Measurements from ENCODE around the gene GATA5. TPM values are rescaled to one million over a fixed set of nuclear protein-coding genes. Genes with fewer than 3 reads are reported as not detected.

GATA5 gene
- total RNA-seq, 1 experiment from 2014 or later = 1.4 TPM

DNA sequence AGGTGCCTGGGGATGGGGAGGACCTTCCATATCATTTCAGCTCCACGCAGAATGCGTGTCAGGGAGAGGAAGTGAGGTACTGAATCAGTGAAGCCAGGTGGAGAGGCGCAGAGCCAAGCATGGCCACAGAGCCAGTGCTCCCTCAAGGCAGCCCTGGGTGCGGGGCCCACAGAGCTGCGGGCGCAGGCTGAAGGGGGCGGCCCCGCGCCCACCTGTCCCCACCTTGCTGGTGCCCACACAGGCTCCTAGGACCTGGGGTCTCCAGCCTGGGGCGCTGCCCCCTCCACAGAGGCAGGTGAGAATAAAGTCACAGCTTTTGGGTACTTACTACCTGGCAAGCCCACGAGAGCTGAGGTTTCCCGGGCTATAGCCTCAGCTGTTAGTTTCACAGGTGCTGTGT lies 40.0 kb upstream of the GATA5 start (continued):
- TF ChIP-seq, protein P1, sequence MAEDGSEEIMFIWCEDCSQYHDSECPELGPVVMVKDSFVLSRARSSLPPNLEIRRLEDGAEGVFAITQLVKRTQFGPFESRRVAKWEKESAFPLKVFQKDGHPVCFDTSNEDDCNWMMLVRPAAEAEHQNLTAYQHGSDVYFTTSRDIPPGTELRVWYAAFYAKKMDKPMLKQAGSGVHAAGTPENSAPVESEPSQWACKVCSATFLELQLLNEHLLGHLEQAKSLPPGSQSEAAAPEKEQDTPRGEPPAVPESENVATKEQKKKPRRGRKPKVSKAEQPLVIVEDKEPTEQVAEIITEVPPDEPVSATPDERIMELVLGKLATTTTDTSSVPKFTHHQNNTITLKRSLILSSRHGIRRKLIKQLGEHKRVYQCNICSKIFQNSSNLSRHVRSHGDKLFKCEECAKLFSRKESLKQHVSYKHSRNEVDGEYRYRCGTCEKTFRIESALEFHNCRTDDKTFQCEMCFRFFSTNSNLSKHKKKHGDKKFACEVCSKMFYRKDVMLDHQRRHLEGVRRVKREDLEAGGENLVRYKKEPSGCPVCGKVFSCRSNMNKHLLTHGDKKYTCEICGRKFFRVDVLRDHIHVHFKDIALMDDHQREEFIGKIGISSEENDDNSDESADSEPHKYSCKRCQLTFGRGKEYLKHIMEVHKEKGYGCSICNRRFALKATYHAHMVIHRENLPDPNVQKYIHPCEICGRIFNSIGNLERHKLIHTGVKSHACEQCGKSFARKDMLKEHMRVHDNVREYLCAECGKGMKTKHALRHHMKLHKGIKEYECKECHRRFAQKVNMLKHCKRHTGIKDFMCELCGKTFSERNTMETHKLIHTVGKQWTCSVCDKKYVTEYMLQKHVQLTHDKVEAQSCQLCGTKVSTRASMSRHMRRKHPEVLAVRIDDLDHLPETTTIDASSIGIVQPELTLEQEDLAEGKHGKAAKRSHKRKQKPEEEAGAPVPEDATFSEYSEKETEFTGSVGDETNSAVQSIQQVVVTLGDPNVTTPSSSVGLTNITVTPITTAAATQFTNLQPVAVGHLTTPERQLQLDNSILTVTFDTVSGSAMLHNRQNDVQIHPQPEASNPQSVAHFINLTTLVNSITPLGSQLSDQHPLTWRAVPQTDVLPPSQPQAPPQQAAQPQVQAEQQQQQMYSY (CRISPR knock-in tag; IDR thresholded peaks at IDR 0.05) = no peak
- no peak for TF ChIP-seq GRHL2 (CRISPR knock-in tag; IDR thresholded peaks at IDR 0.05; ENCODE audit: insufficient replicate concordance, severe bottlenecking)
- TF ChIP-seq, protein P2, sequence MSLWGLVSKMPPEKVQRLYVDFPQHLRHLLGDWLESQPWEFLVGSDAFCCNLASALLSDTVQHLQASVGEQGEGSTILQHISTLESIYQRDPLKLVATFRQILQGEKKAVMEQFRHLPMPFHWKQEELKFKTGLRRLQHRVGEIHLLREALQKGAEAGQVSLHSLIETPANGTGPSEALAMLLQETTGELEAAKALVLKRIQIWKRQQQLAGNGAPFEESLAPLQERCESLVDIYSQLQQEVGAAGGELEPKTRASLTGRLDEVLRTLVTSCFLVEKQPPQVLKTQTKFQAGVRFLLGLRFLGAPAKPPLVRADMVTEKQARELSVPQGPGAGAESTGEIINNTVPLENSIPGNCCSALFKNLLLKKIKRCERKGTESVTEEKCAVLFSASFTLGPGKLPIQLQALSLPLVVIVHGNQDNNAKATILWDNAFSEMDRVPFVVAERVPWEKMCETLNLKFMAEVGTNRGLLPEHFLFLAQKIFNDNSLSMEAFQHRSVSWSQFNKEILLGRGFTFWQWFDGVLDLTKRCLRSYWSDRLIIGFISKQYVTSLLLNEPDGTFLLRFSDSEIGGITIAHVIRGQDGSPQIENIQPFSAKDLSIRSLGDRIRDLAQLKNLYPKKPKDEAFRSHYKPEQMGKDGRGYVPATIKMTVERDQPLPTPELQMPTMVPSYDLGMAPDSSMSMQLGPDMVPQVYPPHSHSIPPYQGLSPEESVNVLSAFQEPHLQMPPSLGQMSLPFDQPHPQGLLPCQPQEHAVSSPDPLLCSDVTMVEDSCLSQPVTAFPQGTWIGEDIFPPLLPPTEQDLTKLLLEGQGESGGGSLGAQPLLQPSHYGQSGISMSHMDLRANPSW (CRISPR knock-in tag; conservative IDR thresholded peaks at IDR 0.05; ENCODE audit: low read depth) = no peak
- TF ChIP-seq, protein P3, sequence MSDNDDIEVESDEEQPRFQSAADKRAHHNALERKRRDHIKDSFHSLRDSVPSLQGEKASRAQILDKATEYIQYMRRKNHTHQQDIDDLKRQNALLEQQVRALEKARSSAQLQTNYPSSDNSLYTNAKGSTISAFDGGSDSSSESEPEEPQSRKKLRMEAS (CRISPR knock-in tag; IDR thresholded peaks at IDR 0.05) = no peak
- TF ChIP-seq IRF2 (CRISPR knock-in tag; IDR thresholded peaks at IDR 0.05; ENCODE audit: borderline replicate concordance, low read depth) = no peak
- no peak for TF ChIP-seq ZNF416 (CRISPR knock-in tag; IDR thresholded peaks at IDR 0.05)

- Mint-ChIP-seq H3K27ac (no peak overlapping the region), H3K4me3 (no peak overlapping the region), H3K4me1 (no peaks in the 10 kb centered on the region; the same call in 1 of the 2 replicates), H3K27me3 (ENCODE audit: low read depth) (no peaks in the 10 kb centered on the region), H3K9me3 (no peaks in the 10 kb centered on the region), H3K36me3 (no peaks in the 10 kb centered on the region)
- ChIA-PET POLR2A (no interaction called here), CTCF (interaction anchor here (0.7 to 5.0 kb wide), 9 partner anchors 10 to 108 kb away, joined by 3 to 22 read pairs (median 4); no protein-coding TSS in a partner anchor)
- no peak for ATAC-seq
- DNase-seq (ENCODE audit: low spot score) = no peak
- TF ChIP-seq ZNF512 (CRISPR knock-in tag; IDR thresholded peaks at IDR 0.05; ENCODE audit: borderline replicate concordance) (no peak), ATF6 (CRISPR knock-in tag; IDR thresholded peaks at IDR 0.05) (no peak), IRF1 (CRISPR knock-in tag; IDR thresholded peaks at IDR 0.05) (no peak), CREM (CRISPR knock-in tag; IDR thresholded peaks at IDR 0.05) (no peak), ATF1 (CRISPR knock-in tag; IDR thresholded peaks at IDR 0.05) (no peak), TCF7 (CRISPR knock-in tag; IDR thresholded peaks at IDR 0.05; ENCODE audit: low read depth) (no peak), KAT7 (CRISPR knock-in tag; IDR thresholded peaks at IDR 0.05; ENCODE audit: borderline replicate concordance) (no peak), NR2C2 (CRISPR knock-in tag; IDR thresholded peaks at IDR 0.05) (no peak), GRHL2 (CRISPR knock-in tag; IDR thresholded peaks at IDR 0.05; ENCODE audit: insufficient replicate concordance, severe bottlenecking) (no peak), CREB1 (CRISPR knock-in tag; IDR thresholded peaks at IDR 0.05) (no peak), ZNF121 (CRISPR knock-in tag; IDR thresholded peaks at IDR 0.05) (no peak), SMAD3 (CRISPR knock-in tag; IDR thresholded peaks at IDR 0.05; ENCODE audit: borderline replicate concordance) (no peak), NR1H2 (CRISPR knock-in tag; IDR thresholded peaks at IDR 0.05) (no peak)
- TF ChIP-seq, protein P4, sequence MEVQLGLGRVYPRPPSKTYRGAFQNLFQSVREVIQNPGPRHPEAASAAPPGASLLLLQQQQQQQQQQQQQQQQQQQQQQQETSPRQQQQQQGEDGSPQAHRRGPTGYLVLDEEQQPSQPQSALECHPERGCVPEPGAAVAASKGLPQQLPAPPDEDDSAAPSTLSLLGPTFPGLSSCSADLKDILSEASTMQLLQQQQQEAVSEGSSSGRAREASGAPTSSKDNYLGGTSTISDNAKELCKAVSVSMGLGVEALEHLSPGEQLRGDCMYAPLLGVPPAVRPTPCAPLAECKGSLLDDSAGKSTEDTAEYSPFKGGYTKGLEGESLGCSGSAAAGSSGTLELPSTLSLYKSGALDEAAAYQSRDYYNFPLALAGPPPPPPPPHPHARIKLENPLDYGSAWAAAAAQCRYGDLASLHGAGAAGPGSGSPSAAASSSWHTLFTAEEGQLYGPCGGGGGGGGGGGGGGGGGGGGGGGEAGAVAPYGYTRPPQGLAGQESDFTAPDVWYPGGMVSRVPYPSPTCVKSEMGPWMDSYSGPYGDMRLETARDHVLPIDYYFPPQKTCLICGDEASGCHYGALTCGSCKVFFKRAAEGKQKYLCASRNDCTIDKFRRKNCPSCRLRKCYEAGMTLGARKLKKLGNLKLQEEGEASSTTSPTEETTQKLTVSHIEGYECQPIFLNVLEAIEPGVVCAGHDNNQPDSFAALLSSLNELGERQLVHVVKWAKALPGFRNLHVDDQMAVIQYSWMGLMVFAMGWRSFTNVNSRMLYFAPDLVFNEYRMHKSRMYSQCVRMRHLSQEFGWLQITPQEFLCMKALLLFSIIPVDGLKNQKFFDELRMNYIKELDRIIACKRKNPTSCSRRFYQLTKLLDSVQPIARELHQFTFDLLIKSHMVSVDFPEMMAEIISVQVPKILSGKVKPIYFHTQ (CRISPR knock-in tag; IDR thresholded peaks at IDR 0.05) = no peak
- TF ChIP-seq, protein P5, sequence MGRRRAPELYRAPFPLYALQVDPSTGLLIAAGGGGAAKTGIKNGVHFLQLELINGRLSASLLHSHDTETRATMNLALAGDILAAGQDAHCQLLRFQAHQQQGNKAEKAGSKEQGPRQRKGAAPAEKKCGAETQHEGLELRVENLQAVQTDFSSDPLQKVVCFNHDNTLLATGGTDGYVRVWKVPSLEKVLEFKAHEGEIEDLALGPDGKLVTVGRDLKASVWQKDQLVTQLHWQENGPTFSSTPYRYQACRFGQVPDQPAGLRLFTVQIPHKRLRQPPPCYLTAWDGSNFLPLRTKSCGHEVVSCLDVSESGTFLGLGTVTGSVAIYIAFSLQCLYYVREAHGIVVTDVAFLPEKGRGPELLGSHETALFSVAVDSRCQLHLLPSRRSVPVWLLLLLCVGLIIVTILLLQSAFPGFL (CRISPR knock-in tag; IDR thresholded peaks at IDR 0.05; ENCODE audit: borderline replicate concordance) = no peak
- TF ChIP-seq, protein P3 (CRISPR knock-in tag; IDR thresholded peaks at IDR 0.05) = no peak
These were observed 39.5 kb upstream of the GATA5 start for GRCh38 chr20:62515280-62515679.

Measured in WTC11 (cell line).